Stimulated activated CD8-positive, alpha-beta memory T cell treated with anti-CD3 and anti-CD28 coated beads, Interleukin-12 subunit alpha, Interleukin-12 subunit beta, amount 100 ng/mL, for 4 hours (primary cell): Measurements from ENCODE around the gene CHST11.

ENCODE experiments used
- DNase-seq: peaks from one replicate; pipeline ENCODE4 v3.0.0-alpha.2; 2020; ENCODE audit warnings: low read depth

CHST11 gene

GRCh38 chr12:104585448-104586055 lies 128.8 kb downstream of the CHST11 start:
- no peak for DNase-seq

GRCh38 chr12:104586351-104586919 lies 129.7 kb downstream of the CHST11 start:
- DNase-seq = no peak

- DNase-seq = no peak
Observed at GRCh38 chr12:104588047-104588920, 131.5 kb downstream of the CHST11 start.

GRCh38 chr12:104588921-104589590 lies 132.3 kb downstream of the CHST11 start:
- DNase-seq = no peak

- no peak for DNase-seq
Observed at GRCh38 chr12:104590022-104590421, 133.3 kb downstream of the CHST11 start.

GRCh38 chr12:104591257-104591885 lies 134.6 kb downstream of the CHST11 start:
- DNase-seq = no peak

GRCh38 chr12:104593482-104593881 lies 136.7 kb downstream of the CHST11 start:
- no peak for DNase-seq

- no peak for DNase-seq
Observed at GRCh38 chr12:104596134-104596799, 139.5 kb downstream of the CHST11 start.

- no peak for DNase-seq
Observed at GRCh38 chr12:104596898-104597843, 140.4 kb downstream of the CHST11 start.

GRCh38 chr12:104598342-104599271 lies 141.9 kb downstream of the CHST11 start:
- DNase-seq = no peak

- no peak for DNase-seq
Observed at GRCh38 chr12:104599272-104600035, 142.7 kb downstream of the CHST11 start.

GRCh38 chr12:104600036-104600712 lies 143.4 kb downstream of the CHST11 start:
- no peak for DNase-seq

GRCh38 chr12:104600790-104601739 lies 144.3 kb downstream of the CHST11 start:
- no peak for DNase-seq

- DNase-seq = no peak
Observed at GRCh38 chr12:104602406-104602805, 145.7 kb downstream of the CHST11 start.

- DNase-seq = no peak
Observed at GRCh38 chr12:104602896-104603295, 146.1 kb downstream of the CHST11 start.

GRCh38 chr12:104603545-104603973 lies 146.8 kb downstream of the CHST11 start:
- no peak for DNase-seq
